ENCODE data around the gene SORT1.
A peak's percentile ranks its signal among the peaks of the same experiment; 100 is the strongest.
"Not testable (repeated sequence)": the region's sequence is repeated elsewhere in the genome, so short reads cannot be mapped to it uniquely, and the experiment has no call there.

SORT1 gene

DNA sequence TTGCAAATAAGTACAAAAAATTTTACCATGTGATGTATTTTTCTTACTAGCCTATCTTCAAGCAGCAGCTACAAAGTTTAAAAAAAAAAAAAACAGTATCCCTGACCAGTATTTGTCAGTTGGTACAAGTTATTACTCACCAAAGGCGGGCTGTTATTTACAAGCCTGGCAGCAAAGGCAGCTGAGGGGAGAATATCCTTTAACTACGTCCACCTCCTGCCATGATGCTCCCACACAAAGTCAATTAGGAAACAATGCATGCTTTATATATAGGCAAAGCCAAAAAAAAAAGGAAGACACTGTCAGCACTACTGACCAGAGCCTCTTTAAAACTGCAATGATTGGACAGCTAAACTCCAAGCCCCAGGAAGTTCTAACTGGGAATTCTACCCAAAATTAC is 14.8 kb upstream of the SORT1 start:
- H3K9me3 Mint-ChIP-seq, result no peaks in the 10 kb centered on the region
- intact Hi-C loops (cut with micrococcal nuclease), result no loop called here
- H3K27ac Mint-ChIP-seq, result no peak overlapping the region
- peaks cover 99% of the 10 kb centered on the region for H3K36me3 Mint-ChIP-seq (ENCODE audit: low read depth)
- no peak overlapping the region for H3K4me3 Mint-ChIP-seq
- no peaks in the 10 kb centered on the region for H3K27me3 Mint-ChIP-seq
- no peaks in the 10 kb centered on the region for H3K4me1 Mint-ChIP-seq (ENCODE audit: low read depth)

- intact Hi-C loops (cut with micrococcal nuclease), result no loop called here
- Mint-ChIP-seq H3K27me3 (no peaks in the 10 kb centered on the region), H3K9me3 (no peaks in the 10 kb centered on the region), H3K36me3 (ENCODE audit: low read depth) (peaks cover 79% of the 10 kb centered on the region), H3K27ac (no peak overlapping the region), H3K4me1 (ENCODE audit: low read depth) (no peaks in the 10 kb centered on the region), H3K4me3 (no peak overlapping the region)
Observed at GRCh38 chr1:109404838-109405237, 7.1 kb upstream of the SORT1 start.

- H3K9me3 Mint-ChIP-seq, result no peaks in the 10 kb centered on the region
- peaks cover 8% of the 10 kb centered on the region for H3K4me1 Mint-ChIP-seq (ENCODE audit: low read depth)
- peaks cover 61% of the 10 kb centered on the region for H3K36me3 Mint-ChIP-seq (ENCODE audit: low read depth)
- intact Hi-C loops (cut with micrococcal nuclease), result no loop called here
- peaks cover 5% of the 10 kb centered on the region for H3K27me3 Mint-ChIP-seq
- no peak overlapping the region for H3K27ac Mint-ChIP-seq
- H3K4me3 Mint-ChIP-seq, result no peak overlapping the region
Observed at GRCh38 chr1:109402025-109402424, 4.3 kb upstream of the SORT1 start.

GRCh38 chr1:109400035-109400655 is 2.4 kb upstream of the SORT1 start:
- Mint-ChIP-seq H3K27me3 (peaks cover 5% of the 10 kb centered on the region), H3K36me3 (ENCODE audit: low read depth) (peaks cover 45% of the 10 kb centered on the region), H3K4me1 (ENCODE audit: low read depth) (peaks cover 27% of the 10 kb centered on the region), H3K27ac (no peak overlapping the region), H3K4me3 (no peak overlapping the region), H3K9me3 (no peaks in the 10 kb centered on the region)
- intact Hi-C loops (cut with micrococcal nuclease), result no loop called here

DNA sequence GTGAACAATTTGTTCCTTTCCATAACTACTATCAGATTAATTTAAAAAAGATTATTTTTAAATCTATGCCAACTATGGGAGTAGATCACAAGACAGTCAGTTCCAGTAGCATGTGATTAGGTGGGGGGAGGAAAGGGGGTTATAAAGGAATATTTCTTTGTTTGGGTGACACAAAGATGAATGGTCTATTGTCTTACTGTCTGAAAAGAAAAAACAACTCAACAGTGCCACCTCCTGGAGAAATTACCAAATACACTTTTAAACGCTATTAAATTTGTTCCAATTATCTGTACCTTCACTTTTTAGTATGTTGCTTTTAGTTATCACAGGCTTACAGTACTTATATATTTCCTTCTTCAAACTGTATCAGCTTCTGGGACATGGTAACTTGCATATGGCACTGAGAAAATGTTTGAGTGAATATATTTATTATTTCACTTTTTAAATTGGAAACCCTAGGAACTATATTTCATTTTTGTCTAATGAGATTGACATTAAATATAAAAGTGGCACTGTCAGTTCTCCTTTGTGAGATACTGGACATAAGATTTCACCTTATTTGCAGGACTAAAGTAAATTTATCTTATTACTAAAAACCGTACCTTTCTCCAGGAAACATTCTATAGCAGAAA is 1.7 kb upstream of the SORT1 start:
- H3K27me3 Mint-ChIP-seq, result peaks cover 5% of the 10 kb centered on the region
- H3K4me3 Mint-ChIP-seq, result no peak overlapping the region
- H3K36me3 Mint-ChIP-seq (ENCODE audit: low read depth), result peaks cover 38% of the 10 kb centered on the region
- intact Hi-C loops (cut with micrococcal nuclease), result loop anchor here (1.0 to 10.0 kb wide), 3 partner anchors 55 to 136 kb away; no protein-coding TSS in a partner anchor
- H3K9me3 Mint-ChIP-seq, result no peaks in the 10 kb centered on the region
- peaks cover 34% of the 10 kb centered on the region for H3K4me1 Mint-ChIP-seq (ENCODE audit: low read depth)
- H3K27ac Mint-ChIP-seq, result no peak overlapping the region

GRCh38 chr1:109398343-109399225 is 866 bp upstream of the SORT1 start:
- Mint-ChIP-seq H3K27me3 (peaks cover 5% of the 10 kb centered on the region), H3K36me3 (ENCODE audit: low read depth) (peaks cover 31% of the 10 kb centered on the region), H3K9me3 (no peaks in the 10 kb centered on the region), H3K27ac (peak overlapping the region; percentile 66), H3K4me1 (ENCODE audit: low read depth) (peaks cover 43% of the 10 kb centered on the region), H3K4me3 (peak overlapping the region; percentile 85)
- intact Hi-C loops (cut with micrococcal nuclease), result loop anchor here (1.0 to 10.0 kb wide), 3 partner anchors 54 to 135 kb away; no protein-coding TSS in a partner anchor

- intact Hi-C loops (cut with micrococcal nuclease), result loop anchor here (10.0 kb wide), 1 partner anchor 52 kb away; no protein-coding TSS in a partner anchor
- H3K27me3 Mint-ChIP-seq, result peaks cover 5% of the 10 kb centered on the region
- H3K27ac Mint-ChIP-seq, result peak overlapping the region; percentile 93
- H3K9me3 Mint-ChIP-seq, result no peaks in the 10 kb centered on the region
- peaks cover 21% of the 10 kb centered on the region for H3K36me3 Mint-ChIP-seq (ENCODE audit: low read depth)
- peaks cover 58% of the 10 kb centered on the region for H3K4me1 Mint-ChIP-seq (ENCODE audit: low read depth)
- peak overlapping the region; percentile 82 for H3K4me3 Mint-ChIP-seq
Observed at GRCh38 chr1:109396871-109397580, 692 bp downstream of the SORT1 start.

DNA sequence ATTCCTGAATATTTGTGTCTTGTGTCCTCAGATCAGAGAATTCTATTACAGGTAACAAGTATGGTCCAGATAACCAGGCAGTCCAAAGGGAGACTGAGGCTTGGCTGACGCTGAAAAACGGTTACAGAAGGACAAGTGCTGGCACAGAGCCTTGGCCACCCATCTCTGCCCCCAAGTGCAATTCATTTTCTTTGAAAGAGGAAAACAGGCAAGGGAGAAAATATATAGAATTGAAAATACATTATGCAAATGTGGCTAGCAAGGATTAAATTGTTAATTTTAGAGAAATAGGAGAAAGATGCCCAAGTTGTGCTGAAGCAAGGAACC is 1.2 kb downstream of the SORT1 start:
- H3K9me3 Mint-ChIP-seq, result no peaks in the 10 kb centered on the region
- H3K27me3 Mint-ChIP-seq, result peaks cover 5% of the 10 kb centered on the region
- peaks cover 64% of the 10 kb centered on the region for H3K4me1 Mint-ChIP-seq (ENCODE audit: low read depth)
- H3K36me3 Mint-ChIP-seq (ENCODE audit: low read depth), result peaks cover 20% of the 10 kb centered on the region
- peak overlapping the region; percentile 82 for H3K4me3 Mint-ChIP-seq
- peak overlapping the region; percentile 93 for H3K27ac Mint-ChIP-seq
- intact Hi-C loops (cut with micrococcal nuclease), result loop anchor here (10.0 kb wide), 1 partner anchor 52 kb away; no protein-coding TSS in a partner anchor

GRCh38 chr1:109395602-109396512 is 1.9 kb downstream of the SORT1 start:
- Mint-ChIP-seq H3K36me3 (ENCODE audit: low read depth) (peaks cover 14% of the 10 kb centered on the region), H3K9me3 (no peaks in the 10 kb centered on the region), H3K4me3 (peak overlapping the region; percentile 82), H3K27me3 (peaks cover 5% of the 10 kb centered on the region), H3K27ac (peak overlapping the region; percentile 93), H3K4me1 (ENCODE audit: low read depth) (peaks cover 70% of the 10 kb centered on the region)
- intact Hi-C loops (cut with micrococcal nuclease), result loop anchor here (10.0 kb wide), 1 partner anchor 51 kb away; no protein-coding TSS in a partner anchor

- not testable (repeated sequence) for H3K4me3 Mint-ChIP-seq, H3K27me3 Mint-ChIP-seq, H3K9me3 Mint-ChIP-seq
- Mint-ChIP-seq H3K27ac (peak overlapping the region; percentile 93), H3K36me3 (ENCODE audit: low read depth) (peaks cover 12% of the 10 kb centered on the region), H3K4me1 (ENCODE audit: low read depth) (peaks cover 76% of the 10 kb centered on the region)
- intact Hi-C loops (cut with micrococcal nuclease), result loop anchor here (10.0 kb wide), 1 partner anchor 50 kb away; no protein-coding TSS in a partner anchor
Observed at GRCh38 chr1:109395282-109395599, 2.5 kb downstream of the SORT1 start.

GRCh38 chr1:109394591-109395281 is 3.0 kb downstream of the SORT1 start:
- Mint-ChIP-seq H3K27me3 (peaks cover 5% of the 10 kb centered on the region), H3K27ac (peak overlapping the region; percentile 93)

GRCh38 chr1:109393617-109394233 is 4.0 kb downstream of the SORT1 start:
- peak overlapping the region; percentile 93 for H3K27ac Mint-ChIP-seq
- peaks cover 91% of the 10 kb centered on the region for H3K4me1 Mint-ChIP-seq (ENCODE audit: low read depth)
- intact Hi-C loops (cut with micrococcal nuclease), result loop anchor here (2.0 to 10.0 kb wide), 2 partner anchors 33 to 49 kb away; no protein-coding TSS in a partner anchor
- H3K27me3 Mint-ChIP-seq, result peaks cover 4% of the 10 kb centered on the region
- H3K36me3 Mint-ChIP-seq (ENCODE audit: low read depth), result peaks cover 12% of the 10 kb centered on the region
- H3K9me3 Mint-ChIP-seq, result no peaks in the 10 kb centered on the region
- peak overlapping the region; percentile 81 for H3K4me3 Mint-ChIP-seq

More at GRCh38 chr1:109394591-109395281, 3.0 kb downstream of the SORT1 start:
- peaks cover 81% of the 10 kb centered on the region for H3K4me1 Mint-ChIP-seq (ENCODE audit: low read depth)
- no peak overlapping the region for H3K4me3 Mint-ChIP-seq
- peaks cover 12% of the 10 kb centered on the region for H3K36me3 Mint-ChIP-seq (ENCODE audit: low read depth)
- H3K9me3 Mint-ChIP-seq, result no peaks in the 10 kb centered on the region
- intact Hi-C loops (cut with micrococcal nuclease), result loop anchor here (10.0 kb wide), 1 partner anchor 50 kb away; no protein-coding TSS in a partner anchor
